Natural killer cell treated with Interleukin-12 subunit alpha and Interleukin-12 subunit beta and Interleukin-15 and Interleukin-18, amount 100 ng/mL, for 72 hours (primary cell): ENCODE data around the gene QKI. TPM values are rescaled to one million over a fixed set of nuclear protein-coding genes. Genes with fewer than 3 reads are reported as not detected.

Experiments
- ATAC-seq, 2 donors: fragments of 150-1000 bp; cut with Tn5 transposase in 1 of 2; sonication (Bioruptor Pico), chemical (Tn5 transposase) in 1 of 2; 2 replicates each; pipeline ENCODE4 v1.10.0; 2021
- DNase-seq: peaks from one replicate; pipeline ENCODE4 v3.0.0; 2022; ENCODE audit warnings: low spot score
- H3K27ac Mint-ChIP-seq, 2 donors: 1 replicate in 1 of 2; 2 replicates in 1 of 2; pipeline ENCODE4 v1.8.0; 2022; ENCODE audit warnings: mixed read lengths in 2 of 2, mild to moderate bottlenecking in 1 of 2, moderate library complexity in 1 of 2
- H3K27me3 Mint-ChIP-seq, 2 donors: 1 replicate in 1 of 2; 2 replicates in 1 of 2; pipeline ENCODE4 v1.8.0; 2022; ENCODE audit warnings: mixed read lengths in 2 of 2
- H3K36me3 Mint-ChIP-seq: one replicate; pipeline ENCODE4 v1.8.0; 2022; ENCODE audit warnings: mixed read lengths
- H3K4me1 Mint-ChIP-seq, 2 donors: 1 replicate in 1 of 2; 2 replicates in 1 of 2; pipeline ENCODE4 v1.8.0; 2022; ENCODE audit warnings: low read depth in 2 of 2, mixed read lengths in 2 of 2, mild to moderate bottlenecking in 1 of 2
- H3K4me3 Mint-ChIP-seq: one replicate; pipeline ENCODE4 v1.8.0; 2022; ENCODE audit warnings: mixed read lengths
- H3K9me3 Mint-ChIP-seq: 2 replicates; pipeline ENCODE4 v1.8.0; 2022; ENCODE audit warnings: mixed read lengths
- total RNA-seq, 2 donors: library from RNA; stranded (reverse); gene quantifications; one replicate each; pipeline ENCODE4 v1.2.3, GENCODE V29; 2022

The QKI gene
- total RNA-seq, 2 donors from 2014 or later, result 91.8 to 123 TPM

DNA sequence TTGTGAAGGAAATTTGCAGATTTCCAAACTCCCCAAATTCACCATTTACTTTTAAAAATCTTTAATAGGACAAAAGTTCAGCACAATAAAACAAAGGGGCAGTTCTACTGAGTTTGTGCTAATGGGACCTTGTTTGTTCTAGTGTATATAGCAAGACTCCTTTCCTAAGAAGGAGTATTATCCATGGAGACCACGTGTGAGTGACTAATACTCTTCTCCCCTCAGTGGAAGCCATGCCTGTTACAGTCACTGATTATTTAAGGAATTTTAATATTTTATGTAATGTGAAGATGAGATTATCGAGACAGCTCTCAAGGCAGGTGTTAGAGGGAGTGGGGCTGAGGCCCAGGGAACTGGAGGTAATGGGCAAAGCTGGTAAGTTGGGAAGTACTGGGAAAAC, 16.4 kb upstream of the QKI start:
- H3K36me3 Mint-ChIP-seq, result no peaks in the 10 kb centered on the region
- no peaks in the 10 kb centered on the region for H3K4me1 Mint-ChIP-seq
- no peak overlapping the region for H3K27ac Mint-ChIP-seq
- H3K4me3 Mint-ChIP-seq, result no peak overlapping the region
- peaks cover 10 to 19% of the 10 kb centered on the region in 2 donors for H3K27me3 Mint-ChIP-seq
- H3K9me3 Mint-ChIP-seq, result no peaks in the 10 kb centered on the region
- ATAC-seq (no peak), DNase-seq (no peak)

DNA sequence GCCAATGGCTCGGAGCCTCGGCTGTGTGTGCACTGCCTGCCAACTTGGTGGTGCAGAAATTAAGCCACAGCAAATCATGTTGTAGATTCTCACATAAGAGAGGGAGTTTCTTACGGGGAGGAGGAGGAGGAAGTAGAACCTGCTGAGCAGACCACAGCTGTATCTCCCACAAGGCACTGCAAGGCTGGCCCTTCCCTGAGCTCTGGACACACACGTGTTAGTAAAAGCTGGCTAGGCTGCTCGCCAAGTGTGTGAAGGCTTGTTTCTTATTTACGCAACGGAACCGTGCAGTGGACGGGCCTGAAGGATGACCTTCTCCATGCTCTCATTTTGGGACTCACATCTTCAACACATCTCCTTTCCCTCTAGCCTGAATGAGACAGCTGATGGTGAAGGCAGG, 15.7 kb upstream of the QKI start:
- H3K36me3 Mint-ChIP-seq, result no peaks in the 10 kb centered on the region
- H3K4me1 Mint-ChIP-seq, result no peaks in the 10 kb centered on the region
- no peak overlapping the region for H3K4me3 Mint-ChIP-seq
- H3K27ac Mint-ChIP-seq, result no peak overlapping the region
- no peak for DNase-seq
- no peaks in the 10 kb centered on the region for H3K9me3 Mint-ChIP-seq
- peaks cover 10 to 19% of the 10 kb centered on the region in 2 donors for H3K27me3 Mint-ChIP-seq
- ATAC-seq, result no peak

DNA sequence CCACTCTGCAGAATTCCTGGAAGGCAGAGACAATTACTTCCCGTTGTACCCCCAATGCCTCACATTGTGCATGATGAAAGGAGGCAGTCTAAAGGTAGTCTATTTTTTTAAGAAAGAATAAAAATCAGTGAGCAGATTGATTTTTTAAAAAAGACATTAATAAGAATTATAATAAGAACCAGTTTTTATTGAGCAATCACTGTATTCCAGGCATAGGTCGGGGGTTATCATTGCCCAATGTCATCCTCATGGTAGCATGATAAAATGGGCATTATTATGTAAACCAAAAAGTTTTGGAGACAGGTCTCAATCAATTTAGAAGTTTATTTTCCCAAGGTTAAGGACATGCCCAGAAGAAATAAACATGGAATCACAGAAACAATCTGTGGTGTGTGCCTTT, 14.0 kb upstream of the QKI start:
- no peak for DNase-seq
- Mint-ChIP-seq H3K27ac (no peak overlapping the region), H3K9me3 (no peaks in the 10 kb centered on the region), H3K4me3 (no peak overlapping the region), H3K27me3 (peaks cover 8 to 18% of the 10 kb centered on the region in 2 donors), H3K36me3 (no peaks in the 10 kb centered on the region), H3K4me1 (peaks cover 1 to 3% of the 10 kb centered on the region in 2 donors)
- no peak for ATAC-seq

DNA sequence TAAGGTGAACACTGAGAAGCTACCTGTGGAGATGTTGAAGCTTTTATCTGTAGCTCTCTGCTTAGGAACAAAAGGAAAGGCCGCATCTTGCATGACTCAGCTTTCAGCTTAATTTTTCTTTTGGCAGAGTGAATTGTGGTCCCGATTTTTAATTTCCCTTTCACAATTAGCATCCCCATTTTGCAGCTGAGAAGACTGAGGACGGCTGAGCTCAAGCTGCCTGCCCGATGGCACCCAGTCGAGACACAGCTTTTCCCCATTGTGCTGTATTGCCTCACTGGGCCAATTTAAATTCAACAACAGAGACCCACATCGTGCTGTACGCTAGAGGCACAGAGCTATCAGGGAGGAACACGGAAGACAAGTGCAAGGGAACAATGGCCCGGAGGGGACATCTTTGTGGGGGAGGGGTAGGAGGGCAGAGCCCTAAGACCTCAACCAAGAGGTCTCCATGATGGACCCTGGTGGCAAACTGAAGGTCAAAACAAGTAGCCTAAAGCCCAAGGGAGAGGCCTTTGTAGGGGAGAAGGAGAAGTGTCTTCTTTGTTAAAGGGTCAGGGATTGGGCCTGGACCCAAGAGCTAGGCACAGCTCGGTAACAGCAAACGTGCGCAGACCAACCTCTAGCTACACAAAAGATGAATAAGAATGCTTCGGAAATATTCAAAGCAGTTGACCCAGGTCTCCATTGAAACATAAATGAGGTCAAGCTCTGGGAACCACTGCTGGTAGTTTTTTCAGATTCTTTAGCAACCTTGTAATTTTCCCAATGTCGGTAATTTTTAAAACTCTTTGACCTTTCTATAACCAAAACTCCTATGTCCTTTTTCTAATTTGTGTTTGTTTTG, 13.3 kb upstream of the QKI start:
- Mint-ChIP-seq H3K9me3 (no peaks in the 10 kb centered on the region), H3K27ac (no peak overlapping the region), H3K4me3 (no peak overlapping the region), H3K36me3 (no peaks in the 10 kb centered on the region), H3K27me3 (peaks cover 5 to 15% of the 10 kb centered on the region in 2 donors), H3K4me1 (peaks cover 9 to 10% of the 10 kb centered on the region in 2 donors)
- DNase-seq (no peak), ATAC-seq (no peak)

DNA sequence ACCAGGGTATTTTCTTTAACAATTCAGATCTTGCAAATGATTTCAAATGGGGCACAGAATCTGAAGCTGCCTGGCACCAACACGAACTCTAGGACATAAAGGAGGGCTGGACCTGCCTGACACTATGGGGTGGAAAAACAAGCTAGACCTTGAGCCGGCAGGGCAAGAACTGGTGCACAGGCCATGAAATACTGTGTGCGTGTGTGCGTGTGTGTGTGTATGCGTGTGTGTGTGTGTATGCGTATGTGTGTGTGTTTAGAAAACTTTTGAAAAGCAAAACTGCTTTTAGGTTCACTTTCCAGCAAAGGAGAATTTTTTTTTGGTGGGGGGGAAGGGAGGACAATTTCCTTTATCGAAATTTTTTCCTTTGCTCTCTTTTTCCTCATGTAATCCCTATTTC, 11.9 kb upstream of the QKI start:
- Mint-ChIP-seq H3K27me3 (peaks cover 1 to 2% of the 10 kb centered on the region in 2 donors), H3K36me3 (no peaks in the 10 kb centered on the region), H3K4me3 (no peak overlapping the region), H3K27ac (no peak overlapping the region), H3K9me3 (no peaks in the 10 kb centered on the region), H3K4me1 (peaks cover 11 to 12% of the 10 kb centered on the region in 2 donors)
- ATAC-seq, result no peak
- no peak for DNase-seq

DNA sequence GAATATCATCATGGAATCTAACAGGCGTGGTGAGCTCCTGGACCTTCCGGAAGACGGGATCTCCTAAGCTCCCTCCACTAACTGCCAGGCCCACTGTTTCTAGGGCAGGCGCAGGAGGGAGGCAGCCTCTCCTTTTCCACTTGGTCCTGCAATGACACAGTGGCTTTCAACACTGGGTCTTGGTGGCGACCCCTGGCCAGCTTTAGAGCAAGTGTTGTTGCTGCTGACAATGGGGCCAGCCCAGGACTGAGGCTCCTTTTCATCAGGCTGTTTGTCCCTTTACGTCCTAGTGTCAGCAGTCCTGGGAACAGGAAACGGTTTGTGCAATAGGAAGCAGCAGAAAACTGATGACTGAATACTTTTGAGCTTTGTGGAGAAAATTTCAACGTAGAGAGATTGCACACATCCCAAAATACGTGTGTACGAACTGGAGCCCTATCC, 9.7 kb upstream of the QKI start:
- Mint-ChIP-seq H3K4me3 (peak overlapping the region; percentile 84), H3K36me3 (no peaks in the 10 kb centered on the region), H3K27me3 (peaks cover 0 to 3% of the 10 kb centered on the region in 2 donors), H3K4me1 (peaks cover 11 to 12% of the 10 kb centered on the region in 2 donors), H3K27ac (peak overlapping the region in 1 of 2 donors; percentile 85), H3K9me3 (no peaks in the 10 kb centered on the region)
- DNase-seq (no peak), ATAC-seq (no peak)

DNA sequence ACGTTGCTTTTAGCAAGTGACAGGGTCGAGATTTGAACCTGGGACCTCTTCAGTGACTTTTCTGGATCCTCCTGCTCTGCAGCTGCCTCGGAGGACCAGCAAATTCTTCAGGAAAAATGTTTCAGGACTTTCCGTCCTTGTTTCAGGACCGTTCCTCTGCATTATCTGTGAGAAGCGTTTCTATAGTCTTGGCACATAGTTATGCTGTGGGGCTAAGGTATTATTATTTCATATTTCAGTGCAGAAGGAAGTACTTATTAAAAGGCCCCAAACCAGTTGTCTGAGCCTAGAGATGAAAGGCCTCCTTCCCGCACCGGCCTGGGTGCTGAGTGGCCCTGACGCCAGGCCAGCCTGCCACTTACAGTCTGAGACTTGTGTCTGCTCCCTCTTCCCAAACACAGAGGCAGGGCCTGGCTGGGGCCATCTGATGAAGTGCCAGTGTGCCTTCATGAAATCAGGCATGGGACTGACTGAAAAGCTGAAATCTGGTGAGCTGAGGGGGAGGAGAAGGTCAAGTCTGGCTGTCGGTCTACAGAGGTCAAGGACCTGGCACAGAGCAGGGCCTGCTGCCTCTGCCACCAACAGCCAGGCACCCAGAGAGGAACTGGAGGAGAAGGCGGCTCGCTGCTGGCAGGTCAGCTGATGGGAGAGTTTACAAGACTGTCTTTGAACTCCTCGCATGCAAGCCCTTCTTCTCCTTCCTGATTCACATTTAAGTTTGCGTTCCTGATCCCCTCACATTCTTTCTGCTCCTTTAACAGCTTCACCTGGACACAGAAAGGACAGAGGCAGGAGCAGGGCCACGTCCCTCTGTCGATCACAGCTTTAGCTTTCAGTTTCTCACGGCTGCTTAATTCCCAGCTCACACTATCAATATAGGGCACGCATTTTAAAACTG, 8.9 kb upstream of the QKI start:
- Mint-ChIP-seq H3K4me1 (peaks cover 11 to 12% of the 10 kb centered on the region in 2 donors), H3K9me3 (no peaks in the 10 kb centered on the region), H3K27ac (peak overlapping the region; percentile 70 to 85), H3K27me3 (peaks cover 0 to 3% of the 10 kb centered on the region in 2 donors), H3K4me3 (peak overlapping the region; percentile 84), H3K36me3 (no peaks in the 10 kb centered on the region)
- ATAC-seq (peak; percentile 70 to 75), DNase-seq (no peak)

DNA sequence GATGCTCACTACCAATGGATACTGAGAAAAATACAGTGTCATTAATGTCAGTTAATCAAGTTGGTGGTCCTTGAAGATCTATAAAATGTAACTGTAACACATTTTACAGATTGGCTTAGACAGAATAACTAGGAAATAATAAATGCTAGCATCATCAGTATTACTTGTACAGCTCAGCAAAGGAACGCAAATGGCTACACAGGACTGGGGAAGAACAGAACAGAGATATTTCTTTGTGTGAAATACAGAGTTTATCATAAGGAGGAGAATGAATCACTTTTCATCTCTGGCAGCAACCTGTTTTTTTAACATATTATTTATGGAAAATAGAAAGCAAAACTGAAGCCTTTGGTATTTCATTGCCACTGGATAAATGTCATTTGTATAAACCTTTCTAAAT, 8.2 kb upstream of the QKI start:
- Mint-ChIP-seq H3K27me3 (peaks cover 6 to 9% of the 10 kb centered on the region in 2 donors), H3K9me3 (no peaks in the 10 kb centered on the region), H3K4me1 (peaks cover 11 to 15% of the 10 kb centered on the region in 2 donors), H3K27ac (peak overlapping the region; percentile 70 to 85), H3K4me3 (peak overlapping the region; percentile 84), H3K36me3 (no peaks in the 10 kb centered on the region)
- DNase-seq, result no peak
- no peak for ATAC-seq

DNA sequence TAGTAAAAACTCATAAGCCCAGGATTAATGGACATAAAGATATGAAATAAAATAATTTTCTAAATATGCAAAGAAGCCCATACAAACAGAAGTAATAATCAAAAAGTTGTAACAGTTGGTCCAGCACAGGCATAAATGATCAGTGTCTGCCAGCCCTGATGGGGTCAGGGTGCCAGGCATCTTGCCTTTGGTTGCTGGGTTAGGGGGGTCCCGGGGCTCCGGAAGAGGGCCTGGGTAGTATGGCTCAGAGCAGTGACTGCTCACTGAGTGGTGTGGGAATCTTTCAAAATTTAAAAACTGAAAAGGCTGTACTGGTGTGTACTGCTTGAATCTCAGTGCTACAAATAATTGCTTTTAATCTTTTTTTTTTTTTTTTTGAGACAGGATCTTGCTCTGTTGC, 7.7 kb upstream of the QKI start:
- no peaks in the 10 kb centered on the region for H3K9me3 Mint-ChIP-seq
- H3K4me1 Mint-ChIP-seq, result peaks cover 11 to 15% of the 10 kb centered on the region in 2 donors
- H3K36me3 Mint-ChIP-seq, result no peaks in the 10 kb centered on the region
- DNase-seq, result no peak
- peak overlapping the region in 1 of 2 donors; percentile 85 for H3K27ac Mint-ChIP-seq
- no peak for ATAC-seq
- H3K4me3 Mint-ChIP-seq, result no peak overlapping the region
- peaks cover 6 to 9% of the 10 kb centered on the region in 2 donors for H3K27me3 Mint-ChIP-seq

DNA sequence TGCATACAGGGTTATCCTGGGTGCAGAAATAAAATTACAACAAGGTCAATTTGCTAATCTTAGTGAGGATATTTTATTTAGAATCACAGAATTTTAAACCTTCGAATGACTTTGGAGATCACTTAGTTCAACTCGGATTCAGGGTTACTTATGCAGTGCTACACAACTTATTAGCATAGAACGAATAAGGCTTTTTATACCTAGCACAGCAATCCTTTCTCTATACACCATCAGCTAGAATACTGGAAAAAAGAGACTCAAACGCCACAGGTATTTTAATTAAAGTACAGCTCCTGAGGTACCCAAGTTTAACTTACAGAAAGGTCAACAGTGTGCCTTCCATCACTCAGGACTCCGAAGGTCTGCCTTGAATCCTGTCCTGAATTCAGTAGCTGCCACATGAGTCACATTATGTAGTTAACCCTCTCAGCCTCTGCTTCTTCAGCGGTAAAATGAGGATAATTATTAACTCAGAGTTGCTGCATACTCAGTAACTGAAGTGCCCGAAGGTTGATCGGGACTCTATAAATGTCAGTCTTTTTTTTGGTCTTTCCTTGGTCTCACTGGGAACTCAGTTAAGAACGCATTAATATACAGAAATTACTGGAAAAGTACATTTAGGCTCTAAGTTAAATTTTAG, 6.0 kb upstream of the QKI start:
- no peak for DNase-seq
- H3K4me3 Mint-ChIP-seq, result no peak overlapping the region
- no peaks in the 10 kb centered on the region for H3K9me3 Mint-ChIP-seq
- ATAC-seq, result no peak
- no peaks in the 10 kb centered on the region for H3K36me3 Mint-ChIP-seq
- H3K4me1 Mint-ChIP-seq, result peaks cover 23 to 24% of the 10 kb centered on the region in 2 donors
- H3K27me3 Mint-ChIP-seq, result peaks cover 6 to 9% of the 10 kb centered on the region in 2 donors
- no peak overlapping the region for H3K27ac Mint-ChIP-seq

DNA sequence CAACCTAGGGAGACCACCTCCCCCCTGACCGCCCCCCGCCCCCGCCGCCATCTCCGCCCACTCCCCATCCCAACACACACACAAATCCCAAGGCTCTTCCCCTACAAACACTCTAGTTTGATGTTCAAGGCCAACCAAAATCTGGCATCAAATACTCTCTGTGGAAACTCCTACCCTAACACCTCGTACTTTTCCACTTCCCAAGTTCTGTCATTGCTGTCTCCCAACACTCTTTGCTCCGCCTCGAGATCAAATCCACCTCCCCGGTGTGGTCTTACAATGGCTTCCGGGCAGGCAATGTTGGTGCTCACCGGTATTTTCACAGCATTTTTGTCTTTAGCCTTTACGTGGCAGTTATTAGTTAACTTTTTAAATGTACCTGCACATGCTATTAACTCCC, 4.8 kb upstream of the QKI start:
- no peaks in the 10 kb centered on the region for H3K9me3 Mint-ChIP-seq
- H3K4me1 Mint-ChIP-seq, result peaks cover 23 to 24% of the 10 kb centered on the region in 2 donors
- ATAC-seq (no peak), DNase-seq (no peak)
- H3K27me3 Mint-ChIP-seq, result peaks cover 6 to 9% of the 10 kb centered on the region in 2 donors
- H3K4me3 Mint-ChIP-seq, result no peak overlapping the region
- no peak overlapping the region for H3K27ac Mint-ChIP-seq
- H3K36me3 Mint-ChIP-seq, result no peaks in the 10 kb centered on the region

DNA sequence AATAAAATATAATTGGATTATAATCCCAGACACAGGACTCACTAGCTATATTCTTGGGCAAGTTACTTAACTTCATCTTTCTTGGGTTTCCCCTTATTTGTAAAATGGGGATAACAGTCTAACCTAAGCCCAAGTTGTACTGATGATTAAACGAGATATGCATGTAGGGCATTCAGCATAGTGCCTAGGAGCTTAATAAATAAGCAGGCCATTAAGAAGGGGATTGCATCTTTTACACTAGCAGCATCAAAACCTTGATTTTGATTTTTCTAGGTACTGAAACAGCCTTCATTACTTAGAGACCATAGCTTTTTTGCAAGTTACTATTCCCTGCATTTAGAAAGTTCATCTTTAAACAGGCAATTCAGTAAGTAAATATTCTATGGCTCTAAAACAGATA, 2.2 kb upstream of the QKI start:
- peaks cover 9% of the 10 kb centered on the region for H3K36me3 Mint-ChIP-seq
- peak overlapping the region; percentile 39 to 61 for H3K27ac Mint-ChIP-seq
- peak overlapping the region; percentile 94 for H3K4me3 Mint-ChIP-seq
- DNase-seq (no peak), ATAC-seq (no peak)
- H3K9me3 Mint-ChIP-seq, result no peaks in the 10 kb centered on the region
- H3K27me3 Mint-ChIP-seq, result peaks cover 6 to 9% of the 10 kb centered on the region in 2 donors
- H3K4me1 Mint-ChIP-seq, result peaks cover 24 to 27% of the 10 kb centered on the region in 2 donors

DNA sequence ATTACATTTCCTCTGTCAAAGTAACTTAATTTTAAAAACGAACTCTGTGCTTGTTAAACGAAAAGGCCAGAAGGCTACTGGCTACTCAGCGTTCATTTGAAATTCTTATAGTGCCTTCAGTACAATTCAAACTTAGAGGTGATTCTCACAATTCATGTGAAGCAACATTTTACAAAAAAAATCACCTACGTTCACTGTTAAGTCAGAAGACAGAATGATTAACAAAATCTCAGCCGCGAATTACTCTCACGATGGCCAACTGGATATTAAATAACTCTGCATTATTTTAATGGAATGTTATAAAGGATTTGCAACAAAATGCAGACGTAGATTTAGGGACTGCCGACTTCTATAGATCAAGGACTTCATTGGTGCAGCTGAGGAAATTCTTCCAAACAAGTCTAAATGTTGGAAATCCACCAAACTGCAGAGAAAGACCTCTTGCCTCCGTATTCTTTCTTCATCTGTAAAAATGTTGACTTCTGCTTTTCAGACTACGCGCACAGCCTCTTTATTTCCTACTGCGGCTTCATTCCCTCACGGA, 1.6 kb upstream of the QKI start:
- ATAC-seq, result no peak
- Mint-ChIP-seq H3K36me3 (peaks cover 9% of the 10 kb centered on the region), H3K4me3 (peak overlapping the region; percentile 94), H3K4me1 (peaks cover 28 to 33% of the 10 kb centered on the region in 2 donors), H3K27me3 (peaks cover 6 to 9% of the 10 kb centered on the region in 2 donors), H3K9me3 (no peaks in the 10 kb centered on the region), H3K27ac (peak overlapping the region; percentile 39 to 61)
- DNase-seq, result no peak
